ENCODE data around the gene QKI. TPM values are rescaled to one million over a fixed set of nuclear protein-coding genes. Genes with fewer than 3 reads are reported as not detected.

The QKI gene
- total RNA-seq, 1 donor from 2014 or later: 204 TPM

GRCh38 chr6:163579111-163579879 is 164.8 kb downstream of the QKI start:
- peak overlapping the region; percentile 9 for H3K27ac Mint-ChIP-seq (ENCODE audit: unreplicated experiment)
- TF ChIP-seq, protein P1, sequence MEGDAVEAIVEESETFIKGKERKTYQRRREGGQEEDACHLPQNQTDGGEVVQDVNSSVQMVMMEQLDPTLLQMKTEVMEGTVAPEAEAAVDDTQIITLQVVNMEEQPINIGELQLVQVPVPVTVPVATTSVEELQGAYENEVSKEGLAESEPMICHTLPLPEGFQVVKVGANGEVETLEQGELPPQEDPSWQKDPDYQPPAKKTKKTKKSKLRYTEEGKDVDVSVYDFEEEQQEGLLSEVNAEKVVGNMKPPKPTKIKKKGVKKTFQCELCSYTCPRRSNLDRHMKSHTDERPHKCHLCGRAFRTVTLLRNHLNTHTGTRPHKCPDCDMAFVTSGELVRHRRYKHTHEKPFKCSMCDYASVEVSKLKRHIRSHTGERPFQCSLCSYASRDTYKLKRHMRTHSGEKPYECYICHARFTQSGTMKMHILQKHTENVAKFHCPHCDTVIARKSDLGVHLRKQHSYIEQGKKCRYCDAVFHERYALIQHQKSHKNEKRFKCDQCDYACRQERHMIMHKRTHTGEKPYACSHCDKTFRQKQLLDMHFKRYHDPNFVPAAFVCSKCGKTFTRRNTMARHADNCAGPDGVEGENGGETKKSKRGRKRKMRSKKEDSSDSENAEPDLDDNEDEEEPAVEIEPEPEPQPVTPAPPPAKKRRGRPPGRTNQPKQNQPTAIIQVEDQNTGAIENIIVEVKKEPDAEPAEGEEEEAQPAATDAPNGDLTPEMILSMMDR (IDR thresholded peaks at IDR 0.05; ENCODE audit: insufficient read depth, low read depth, low read length): no peak
- TF ChIP-seq EZH2 (IDR thresholded peaks at IDR 0.05; ENCODE audit: insufficient read depth, low read length): no peak
- Histone ChIP-seq H3K4me2 (ENCODE audit: low read length) (peak overlapping the region; percentile 2), H4K20me1 (ENCODE audit: insufficient read depth, low read length) (no peaks in the 10 kb centered on the region), H2AFZ (ENCODE audit: low read depth, low read length) (no peak overlapping the region), H3K27ac (ENCODE audit: low read depth, low read length) (no peak overlapping the region), H3K4me1 (ENCODE audit: insufficient read depth, low read length) (peaks cover 6% of the 10 kb centered on the region), H3K4me3 (ENCODE audit: insufficient read depth, low read depth, low read length) (no peak overlapping the region), H3K9me3 (ENCODE audit: insufficient read depth, low read depth, low read length) (no peaks in the 10 kb centered on the region), H3K36me3 (ENCODE audit: insufficient read depth, low read length) (peaks cover 6% of the 10 kb centered on the region), H3K79me2 (ENCODE audit: insufficient read depth, low read length) (no peaks in the 10 kb centered on the region), H3K27me3 (ENCODE audit: insufficient read depth, low read length) (no peaks in the 10 kb centered on the region), H3K9ac (ENCODE audit: low read length) (no peak overlapping the region)
- no peak overlapping the region for H3K4me3 Mint-ChIP-seq (ENCODE audit: unreplicated experiment)
- peaks cover 2% of the 10 kb centered on the region for H3K36me3 Mint-ChIP-seq (ENCODE audit: low read depth, unreplicated experiment)
- H3K9me3 Mint-ChIP-seq (ENCODE audit: unreplicated experiment): no peaks in the 10 kb centered on the region
- peaks cover 15% of the 10 kb centered on the region for H3K4me1 Mint-ChIP-seq (ENCODE audit: low read depth, unreplicated experiment)
- DNase-seq (ENCODE audit: low read depth): peak; percentile 37
- no peaks in the 10 kb centered on the region for H3K27me3 Mint-ChIP-seq (ENCODE audit: low read depth, unreplicated experiment)
- FAIRE-seq: no peak

- Histone ChIP-seq H3K79me2 (ENCODE audit: insufficient read depth, low read length) (no peaks in the 10 kb centered on the region), H3K4me2 (ENCODE audit: low read length) (no peak overlapping the region), H3K27me3 (ENCODE audit: insufficient read depth, low read length) (no peaks in the 10 kb centered on the region), H3K36me3 (ENCODE audit: insufficient read depth, low read length) (peaks cover 4% of the 10 kb centered on the region), H3K9ac (ENCODE audit: low read length) (no peak overlapping the region), H3K9me3 (ENCODE audit: insufficient read depth, low read depth, low read length) (no peaks in the 10 kb centered on the region), H2AFZ (ENCODE audit: low read depth, low read length) (no peak overlapping the region), H4K20me1 (ENCODE audit: insufficient read depth, low read length) (no peaks in the 10 kb centered on the region), H3K4me1 (ENCODE audit: insufficient read depth, low read length) (peaks cover 6% of the 10 kb centered on the region), H3K4me3 (ENCODE audit: insufficient read depth, low read depth, low read length) (no peak overlapping the region), H3K27ac (ENCODE audit: low read depth, low read length) (no peak overlapping the region)
- Mint-ChIP-seq H3K9me3 (ENCODE audit: unreplicated experiment) (no peaks in the 10 kb centered on the region), H3K36me3 (ENCODE audit: low read depth, unreplicated experiment) (peaks cover 2% of the 10 kb centered on the region), H3K27ac (ENCODE audit: unreplicated experiment) (peak overlapping the region; percentile 9), H3K27me3 (ENCODE audit: low read depth, unreplicated experiment) (no peaks in the 10 kb centered on the region), H3K4me3 (ENCODE audit: unreplicated experiment) (no peak overlapping the region), H3K4me1 (ENCODE audit: low read depth, unreplicated experiment) (peaks cover 21% of the 10 kb centered on the region)
- FAIRE-seq (no peak), DNase-seq (ENCODE audit: low read depth) (peak; percentile 26)
- TF ChIP-seq, protein P1 (IDR thresholded peaks at IDR 0.05; ENCODE audit: insufficient read depth, low read depth, low read length): peak; percentile 4
- no peak for TF ChIP-seq EZH2 (IDR thresholded peaks at IDR 0.05; ENCODE audit: insufficient read depth, low read length)
Measured at GRCh38 chr6:163579880-163580295, 165.4 kb downstream of the QKI start.
